Tibial nerve (tissue), 4 donors: ENCODE results near the gene ADAT3. TPM values are rescaled to one million over a fixed set of nuclear protein-coding genes. Genes with fewer than 3 reads are reported as not detected.

Source experiments
- DNase-seq, 2 donors: peaks; one replicate each; pipeline ENCODE4 v3.0.0-alpha.2; 2019; ENCODE audit warnings: low spot score in 2 of 2
- H3K27ac ChIP-seq, 4 donors: fragments of 200-600 bp; sonication (generic) in 3 of 4; one replicate each; pipeline ENCODE4 v1.5.1; 2017 to 2019; ENCODE audit warnings: mild to moderate bottlenecking in 1 of 4
- H3K27me3 ChIP-seq, 2 donors: fragments of 200-600 bp; sonication (generic) in 1 of 2; one replicate each; pipeline versions ENCODE4 v1.5.1 to v1.6.0; 2017 to 2019
- H3K36me3 ChIP-seq, 3 donors: fragments of 200-600 bp; sonication (generic); one replicate each; pipeline ENCODE4 v1.5.1; 2018 to 2019
- H3K4me1 ChIP-seq, 4 donors: fragments of 200-600 bp; sonication (generic) in 3 of 4; one replicate each; pipeline ENCODE4 v1.5.1; 2017 to 2019
- H3K4me3 ChIP-seq, 4 donors: fragments of 200-600 bp; sonication (generic) in 3 of 4; one replicate each; pipeline ENCODE4 v1.5.1; 2017 to 2019; ENCODE audit warnings: mild to moderate bottlenecking in 1 of 4, moderate library complexity in 1 of 4
- H3K9me3 ChIP-seq, 4 donors: fragments of 200-600 bp; sonication (generic) in 3 of 4; one replicate each; pipeline ENCODE4 v1.5.1; 2017 to 2019
- CTCF ChIP-seq, 5 experiments: fragments of 200-600 bp in 3 of 5; fragments of 450-650 bp in 2 of 5; sonication (generic) in 3 of 5; IDR thresholded peaks; one replicate each; pipeline ENCODE4 v1.5.1; 2016 to 2019; ENCODE audit warnings: antibody characterized with exemption in 5 of 5, mild to moderate bottlenecking in 3 of 5, moderate library complexity in 2 of 5
- EP300 ChIP-seq, 2 donors: sonication (generic); formaldehyde crosslinking; IDR thresholded peaks; one replicate each; pipeline ENCODE4 v1.6.1; 2017; ENCODE audit warnings: antibody characterized with exemption in 2 of 2, mild to moderate bottlenecking in 1 of 2
- POLR2A ChIP-seq, 2 donors: fragments of 450-650 bp; IDR thresholded peaks; one replicate each; pipeline ENCODE4 v1.6.1; 2017; ENCODE audit warnings: antibody characterized with exemption in 2 of 2, mild to moderate bottlenecking in 2 of 2, moderate library complexity in 2 of 2
- WGBS, 2 donors: methylation state at CpG; one replicate each; pipeline ENCODE4 v1.1.5; 2018; 5-methylcytosine and 5-hydroxymethylcytosine counted together
- total RNA-seq, 4 donors: library from RNA; depleted of rRNA; stranded (reverse); fragments of >200 nt; gene quantifications; one replicate each; pipeline ENCODE4 v1.1.0, GENCODE V29; 2016

ADAT3 gene
- total RNA-seq, 4 donors from 2014 or later, result 2.4 to 8.7 (median 4.8) TPM

- Histone ChIP-seq H3K4me3 (no peak overlapping the region), H3K27me3 (no peaks in the 10 kb centered on the region), H3K27ac (peak overlapping the region in 2 of 4 donors; percentile 41 to 46), H3K36me3 (no peaks in the 10 kb centered on the region), H3K9me3 (no peaks in the 10 kb centered on the region), H3K4me1 (peaks cover 3 to 13% (median 10%) of the 10 kb centered on the region in 4 donors)
- DNase-seq, result no peak
- 89% methylated on average over 3 of the region's 3 CpGs for WGBS, 2 donors
- TF ChIP-seq POLR2A (IDR thresholded peaks at IDR 0.05) (no peak), CTCF (IDR thresholded peaks at IDR 0.05) (no peak), EP300 (IDR thresholded peaks at IDR 0.05) (no peak)
These were observed 31.2 kb downstream of the ADAT3 start for GRCh38 chr19:1936430-1936829.

GRCh38 chr19:1936916-1937610 is 31.9 kb downstream of the ADAT3 start:
- no peaks in the 10 kb centered on the region for H3K36me3 ChIP-seq
- peaks cover 3 to 13% (median 10%) of the 10 kb centered on the region in 4 donors for H3K4me1 ChIP-seq
- no peak for DNase-seq
- no peaks in the 10 kb centered on the region for H3K9me3 ChIP-seq
- TF ChIP-seq CTCF (IDR thresholded peaks at IDR 0.05), result no peak
- no peak for TF ChIP-seq POLR2A (IDR thresholded peaks at IDR 0.05)
- TF ChIP-seq EP300 (IDR thresholded peaks at IDR 0.05), result no peak
- 82 to 87% methylated on average over 19 to 24 of the region's 24 CpGs for WGBS, 2 donors
- no peak overlapping the region for H3K4me3 ChIP-seq
- no peak overlapping the region for H3K27ac ChIP-seq
- H3K27me3 ChIP-seq, result no peaks in the 10 kb centered on the region

- 66 to 78% methylated on average over 7 of the region's 7 CpGs for WGBS, 2 donors
- TF ChIP-seq POLR2A (IDR thresholded peaks at IDR 0.05) (no peak), EP300 (IDR thresholded peaks at IDR 0.05) (no peak), CTCF (IDR thresholded peaks at IDR 0.05) (no peak)
- DNase-seq, result no peak
These were observed 32.9 kb downstream of the ADAT3 start for GRCh38 chr19:1938071-1938470.

GRCh38 chr19:1941146-1942077 is 36.2 kb downstream of the ADAT3 start, which contains the start of gene CSNK1G2:
TSS of gene CSNK1G2 (plus strand) at chr19:1941172. CDS start at chr19:1969773, 28,601 bp downstream.
- Histone ChIP-seq H3K27me3 (no peaks in the 10 kb centered on the region), H3K4me3 (peak within 1 kb of the TSS; percentile 66 to 79 (median 70)), H3K9me3 (no peaks in the 10 kb centered on the region), H3K4me1 (peaks cover 3 to 53% (median 35%) of the 10 kb centered on the region in 4 donors), H3K27ac (peak within 1 kb of the TSS; percentile 96 to 98 (median 98)), H3K36me3 (no peaks in the 10 kb centered on the region)
- WGBS, 2 donors, result 0 to 2% methylated on average over 22 to 23 of the region's 97 CpGs
- DNase-seq, result no peak
- TF ChIP-seq POLR2A (IDR thresholded peaks at IDR 0.05) (peak; percentile 48 to 62), EP300 (IDR thresholded peaks at IDR 0.05) (no peak), CTCF (IDR thresholded peaks at IDR 0.05) (peak in 3 of 5 experiments; percentile 9 to 58 (median 11))

More at GRCh38 chr19:1938071-1938470, 32.9 kb downstream of the ADAT3 start:
- H3K27me3 ChIP-seq, result no peaks in the 10 kb centered on the region
- peaks cover 3 to 21% (median 20%) of the 10 kb centered on the region in 4 donors for H3K4me1 ChIP-seq
- H3K36me3 ChIP-seq, result no peaks in the 10 kb centered on the region
- no peaks in the 10 kb centered on the region for H3K9me3 ChIP-seq
- no peak overlapping the region for H3K27ac ChIP-seq
- H3K4me3 ChIP-seq, result no peak overlapping the region
